Astrocyte (in vitro differentiated cells and primary cell): ENCODE measurements around the gene CRTC1.

Experiments
- CTCF ChIP-seq: IDR thresholded peaks from 2 replicates; pipeline ENCODE4 v1.5.1; 2011; ENCODE audit warnings: low read depth, mild to moderate bottlenecking, inconsistent platforms, low read length, moderate library complexity; ENCODE audit not compliant: insufficient read depth
- EZH2 ChIP-seq: IDR thresholded peaks from 2 replicates; pipeline ENCODE4 v1.6.1; 2012; ENCODE audit warnings: mild to moderate bottlenecking, low read length, inconsistent platforms; ENCODE audit not compliant: insufficient read depth

- TF ChIP-seq CTCF (no peak), EZH2 (no peak)
These were observed 94.6 kb downstream of the CRTC1 start for GRCh38 chr19:18778076-18778389.
